HG02870 (cell line): ENCODE results near the gene PRKCQ.

Source experiments
- ATAC-seq: cut with Tn5 transposase; IDR thresholded peaks from one replicate; pipeline ENCODE4 v1.9.1; 2021; ENCODE audit warnings: mild to moderate bottlenecking, moderate library complexity; ENCODE audit not compliant: unreplicated experiment

Gene PRKCQ

GRCh38 chr10:6579904-6580278 lies at the start of gene PRKCQ:
Gene PRKCQ, minus strand, starts transcription at chr10:6580276. Its CDS starts 65,141 bp downstream, at chr10:6515135.
- peak; percentile 29 for ATAC-seq

DNA sequence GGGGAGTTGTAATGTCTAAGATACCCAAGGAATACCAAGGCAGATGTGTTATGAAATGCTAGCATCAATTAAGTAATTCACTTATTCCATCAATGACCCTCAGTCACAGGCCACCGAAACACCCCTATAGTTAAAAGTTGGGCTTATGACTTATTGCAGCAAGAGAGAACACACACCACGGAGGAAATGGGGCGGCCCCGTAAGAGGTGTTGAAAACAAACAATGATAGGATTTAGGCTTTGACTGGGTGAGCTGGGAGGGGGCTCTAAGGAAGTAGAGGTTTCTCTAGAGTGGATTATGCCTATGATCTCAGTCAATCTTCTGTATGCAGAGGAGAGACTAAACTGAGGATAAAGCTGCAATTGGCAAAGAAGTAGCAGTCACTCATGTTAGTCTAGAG lies 45.4 kb upstream of the PRKCQ start:
- no peak for ATAC-seq

- ATAC-seq = no peak
Measured at GRCh38 chr10:6624392-6624791, 44.3 kb upstream of the PRKCQ start.

GRCh38 chr10:6622921-6623320 lies 42.8 kb upstream of the PRKCQ start:
- no peak for ATAC-seq

DNA sequence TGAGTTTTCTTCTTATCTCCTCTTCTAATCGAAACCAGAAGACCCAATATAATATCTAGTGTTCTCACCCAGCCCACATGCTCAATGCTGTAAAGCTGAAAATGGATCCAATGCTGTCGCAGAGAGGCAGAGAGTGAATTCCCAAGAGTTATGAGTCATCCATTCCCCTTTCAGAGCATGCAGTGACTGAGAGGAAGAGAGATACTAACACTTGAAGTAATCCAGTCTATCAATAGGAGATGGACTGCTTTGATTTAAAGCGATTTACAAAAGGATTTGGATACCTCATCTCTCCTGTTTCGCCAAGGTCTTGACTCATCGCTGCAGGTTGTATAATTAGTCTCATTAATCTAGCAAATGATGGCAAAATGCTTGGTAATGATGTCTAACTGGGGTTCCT lies 41.5 kb upstream of the PRKCQ start:
- no peak for ATAC-seq

DNA sequence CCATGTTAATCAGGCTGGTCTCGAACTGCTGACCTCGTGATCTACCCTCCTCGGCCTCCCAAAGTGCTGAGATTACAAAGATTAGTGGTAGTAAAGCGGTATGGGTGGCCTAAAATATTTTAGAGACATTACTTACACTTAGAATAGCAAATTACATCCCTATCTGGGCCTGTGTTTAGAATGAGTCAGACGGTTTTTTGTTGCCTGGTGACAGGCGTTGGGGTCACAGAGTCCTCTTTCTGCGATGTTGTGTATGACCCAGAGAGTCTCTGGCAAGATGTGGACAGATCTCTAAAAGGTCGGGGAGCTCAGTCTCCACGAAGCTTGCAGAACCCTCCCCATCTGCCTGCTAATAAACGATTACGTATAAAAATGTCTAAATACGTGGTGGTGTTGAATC lies 39.6 kb upstream of the PRKCQ start:
- no peak for ATAC-seq

GRCh38 chr10:6618340-6618739 lies 38.3 kb upstream of the PRKCQ start:
- ATAC-seq = no peak

DNA sequence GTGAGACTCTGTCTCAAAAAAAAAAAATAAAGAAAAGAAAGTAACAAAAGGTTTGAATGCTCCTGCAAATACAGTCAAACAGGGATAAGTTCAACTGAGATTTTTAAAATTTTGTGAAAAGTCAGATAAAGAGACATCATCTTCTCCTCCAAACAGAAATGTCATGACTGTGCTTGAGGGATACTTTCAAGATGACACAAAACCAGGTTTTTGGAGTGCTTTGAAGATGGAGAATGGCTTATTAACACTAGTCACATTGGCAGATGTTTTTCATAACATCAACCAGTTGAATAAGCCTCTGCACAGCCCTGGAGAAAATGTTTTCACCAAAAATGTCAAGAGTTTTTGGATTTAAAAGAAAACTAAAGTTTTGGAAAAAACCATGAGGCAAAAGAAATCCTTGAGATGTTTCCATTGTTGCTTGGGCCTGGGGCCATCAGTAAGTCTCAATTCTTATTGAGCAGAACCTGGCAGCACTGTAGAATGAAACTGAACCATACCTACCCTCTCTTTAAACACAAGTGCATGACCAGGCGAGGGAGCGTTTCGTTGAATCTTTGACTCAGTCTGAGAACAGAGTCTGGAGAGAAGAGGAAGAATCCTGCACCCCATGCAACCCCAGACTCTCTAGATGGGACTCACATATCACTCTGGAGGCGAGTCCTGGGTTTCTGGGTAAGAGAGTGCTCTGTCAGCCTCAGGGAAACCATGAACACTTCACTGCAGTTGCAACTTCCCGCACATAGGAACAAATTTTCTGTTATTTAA lies 37.4 kb upstream of the PRKCQ start:
- no peak for ATAC-seq

GRCh38 chr10:6615971-6616370 lies 35.9 kb upstream of the PRKCQ start:
- ATAC-seq = no peak

- no peak for ATAC-seq
Measured at GRCh38 chr10:6612371-6612770, 32.3 kb upstream of the PRKCQ start.

GRCh38 chr10:6610647-6611046 lies 30.6 kb upstream of the PRKCQ start:
- no peak for ATAC-seq

- no peak for ATAC-seq
Measured at GRCh38 chr10:6609625-6610024, 29.5 kb upstream of the PRKCQ start.

- ATAC-seq = no peak
Measured at GRCh38 chr10:6607778-6608177, 27.7 kb upstream of the PRKCQ start.

DNA sequence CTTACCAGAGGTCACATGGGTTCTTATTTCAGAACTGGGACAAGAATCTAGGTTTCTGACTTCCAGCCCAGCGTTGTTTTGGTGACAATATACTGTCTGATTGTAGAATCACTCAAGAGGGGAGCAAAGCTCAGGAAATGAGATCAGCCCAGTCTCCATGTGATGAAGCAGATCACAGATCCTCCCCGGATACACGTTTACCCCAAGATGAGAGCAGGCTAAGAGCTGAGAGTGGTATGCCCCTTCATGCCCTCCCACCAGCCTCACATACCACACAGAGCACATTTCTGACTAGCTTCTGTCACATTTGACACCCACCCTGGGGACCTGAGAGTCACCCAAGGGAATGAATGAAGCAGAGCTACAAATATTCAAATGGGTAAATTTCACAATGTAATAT lies 27.1 kb upstream of the PRKCQ start:
- ATAC-seq = no peak

GRCh38 chr10:6603142-6604125 lies 23.4 kb upstream of the PRKCQ start:
- no peak for ATAC-seq

- ATAC-seq = no peak
Measured at GRCh38 chr10:6602700-6603084, 22.6 kb upstream of the PRKCQ start.

GRCh38 chr10:6602026-6602699 lies 22.1 kb upstream of the PRKCQ start:
- ATAC-seq = no peak

- no peak for ATAC-seq
Measured at GRCh38 chr10:6601246-6601805, 21.2 kb upstream of the PRKCQ start.

- no peak for ATAC-seq
Measured at GRCh38 chr10:6600224-6600987, 20.3 kb upstream of the PRKCQ start.

GRCh38 chr10:6598679-6599078 lies 18.6 kb upstream of the PRKCQ start:
- ATAC-seq = no peak
